AG04450 (cell line): ENCODE data around the gene TGFBR1. TPM values are rescaled to one million over a fixed set of nuclear protein-coding genes. Genes with fewer than 3 reads are reported as not detected.

ENCODE experiments used
- CTCF ChIA-PET: fragments of 300-600, 350-600 bp; formaldehyde crosslinking; extraction: SDS; loops from one replicate; lab custom pipeline; 2022; ENCODE audit warnings: antibody characterized with exemption, inconsistent platforms; lab: Charles Lee
- POLR2A ChIA-PET: fragments of 350-600 bp; formaldehyde crosslinking; extraction: SDS; loops from one replicate; lab custom pipeline; 2021; ENCODE audit warnings: antibody characterized with exemption, inconsistent platforms; lab: Yijun Ruan, JAX
- DNase-seq: peaks from one replicate; pipeline ENCODE4 v3.0.0-alpha.2; 2011; ENCODE audit warnings: low read depth, low spot score
- H3K27ac ChIP-seq: one replicate; pipeline ENCODE4 v1.5.1; 2012; ENCODE audit warnings: low read depth, low read length, control low read depth
- H3K27me3 ChIP-seq: one replicate; pipeline ENCODE4 v1.6.0; 2012; ENCODE audit warnings: low read length; ENCODE audit not compliant: control insufficient read depth, insufficient read depth
- H3K4me3 ChIP-seq: 2 replicates; pipeline ENCODE4 v1.5.1; 2011; ENCODE audit warnings: mild to moderate bottlenecking, low read depth, low read length, control low read depth
- H3K9me3 ChIP-seq: 2 replicates; pipeline ENCODE4 v1.5.1; 2012; ENCODE audit warnings: low read length; ENCODE audit not compliant: control insufficient read depth, insufficient read depth
- CTCF ChIP-seq: IDR thresholded peaks from 2 replicates; pipeline ENCODE4 v1.5.1; 2011; ENCODE audit warnings: low read depth, low read length, control low read depth, inconsistent platforms
- polyA plus RNA-seq: library from polyadenylated mRNA; depleted of rRNA; stranded (reverse); fragments of >200 nt; gene quantifications from 2 replicates; pipeline ENCODE4 v1.2.3, GENCODE V29; 2011

Gene TGFBR1
- polyA plus RNA-seq, 1 experiment = 86.3 TPM

- TF ChIP-seq CTCF = no peak
- POLR2A ChIA-PET = no interaction called here
- no peaks in the 10 kb centered on the region for H3K9me3 ChIP-seq
- H3K4me3 ChIP-seq = no peak overlapping the region
- H3K27me3 ChIP-seq = no peaks in the 10 kb centered on the region
- no peak overlapping the region for H3K27ac ChIP-seq
- DNase-seq = no peak
- CTCF ChIA-PET = interaction anchor here (0.9 kb wide), 1 partner anchor 8 kb away, joined by 3 read pairs; the partner anchor contains the start of gene TGFBR1
Measured at GRCh38 chr9:99112750-99113413, 8.0 kb downstream of the TGFBR1 start.

- TF ChIP-seq CTCF = no peak
- Histone ChIP-seq H3K27ac (no peak overlapping the region), H3K4me3 (no peak overlapping the region), H3K27me3 (no peaks in the 10 kb centered on the region), H3K9me3 (no peaks in the 10 kb centered on the region)
- ChIA-PET POLR2A (interaction anchor here (0.6 kb wide), 1 partner anchor 11 kb away, joined by 3 read pairs; no protein-coding TSS in a partner anchor), CTCF (interaction anchor here (0.8 to 1.2 kb wide), 2 partner anchors 115 to 265 kb away, joined by 3 read pairs; no protein-coding TSS in a partner anchor)
- DNase-seq = no peak
Measured at GRCh38 chr9:99113414-99114048, 8.6 kb downstream of the TGFBR1 start.

GRCh38 chr9:99114049-99114440, 9.1 kb downstream of the TGFBR1 start:
- CTCF ChIA-PET = interaction anchor here (0.8 to 1.2 kb wide), 2 partner anchors 115 to 266 kb away, joined by 3 read pairs; no protein-coding TSS in a partner anchor
- POLR2A ChIA-PET = interaction anchor here (0.6 kb wide), 1 partner anchor 11 kb away, joined by 3 read pairs; no protein-coding TSS in a partner anchor

GRCh38 chr9:99114846-99115500, 10.1 kb downstream of the TGFBR1 start:
- CTCF ChIA-PET = no interaction called here
- Histone ChIP-seq H3K27me3 (no peaks in the 10 kb centered on the region), H3K27ac (no peak overlapping the region), H3K9me3 (no peaks in the 10 kb centered on the region), H3K4me3 (no peak overlapping the region)
- DNase-seq = no peak
- POLR2A ChIA-PET = no interaction called here
- no peak for TF ChIP-seq CTCF

More at GRCh38 chr9:99114049-99114440, 9.1 kb downstream of the TGFBR1 start:
- Histone ChIP-seq H3K9me3 (no peaks in the 10 kb centered on the region), H3K27ac (no peak overlapping the region), H3K27me3 (no peaks in the 10 kb centered on the region), H3K4me3 (no peak overlapping the region)
- no peak for TF ChIP-seq CTCF
- DNase-seq = no peak
